ENCODE results near the gene ASB1. TPM values are rescaled to one million over a fixed set of nuclear protein-coding genes. Genes with fewer than 3 reads are reported as not detected.

ASB1 gene
- polyA plus RNA-seq, 1 of the 3 experiments (the other 2 are of a cell fraction) = 33.3 TPM

DNA sequence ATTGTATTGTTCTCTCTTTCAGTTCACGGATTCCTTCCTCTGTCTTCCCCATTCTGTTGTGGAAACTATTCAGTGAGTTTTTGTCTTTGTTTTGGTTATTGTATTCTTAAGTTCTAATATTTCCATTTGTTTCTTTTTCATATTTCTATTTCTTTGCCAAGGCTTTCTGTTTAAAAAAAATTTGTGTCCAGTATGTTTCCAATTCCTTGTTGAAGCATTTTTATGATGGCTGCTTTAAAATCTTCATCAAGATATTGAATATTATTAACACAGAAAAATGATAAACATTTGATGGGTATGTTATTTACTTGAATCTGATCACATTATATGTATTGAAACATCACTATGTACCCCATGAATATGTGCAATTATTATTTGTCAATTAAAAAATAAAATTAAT lies 42.4 kb downstream of the ASB1 start:
- ChIA-PET POLR2A (no interaction called here), CTCF (no interaction called here)
- Histone ChIP-seq H3K9me2 (no peaks in the 10 kb centered on the region), H2AFZ (ENCODE audit: low read depth) (no peak overlapping the region), H3K4me2 (no peak overlapping the region), H3K79me2 (ENCODE audit: insufficient read depth) (no peaks in the 10 kb centered on the region), H3K4me3 (ENCODE audit: low read depth in 2 of 2, low read length in 1 of 2) (no peak overlapping the region), H3K4me1 (ENCODE audit: control insufficient read depth in 1 of 2, insufficient read depth in 2 of 2, low read depth in 1 of 2, low read length in 1 of 2) (no peaks in the 10 kb centered on the region), H3F3A (replicated peaks; ENCODE audit: insufficient read depth) (no peaks in the 10 kb centered on the region), H3K9ac (no peak overlapping the region), H3K27ac (ENCODE audit: low read depth in 2 of 2, low read length in 1 of 2) (no peak overlapping the region), H3K36me3 (replicated peaks in 1 of 2; ENCODE audit: control insufficient read depth in 1 of 2, insufficient read depth in 2 of 2, low read length in 1 of 2) (peaks cover 0 to 4% of the 10 kb centered on the region in 2 experiments), H3K9me3 (no peaks in the 10 kb centered on the region; the same call in 1 of the 2 replicates), H3K27me3 (ENCODE audit: insufficient read depth) (no peaks in the 10 kb centered on the region), H4K20me1 (ENCODE audit: insufficient read depth) (no peaks in the 10 kb centered on the region)
- 14% methylated on average over 1 of the region's 1 CpG for WGBS (ENCODE audit: low lambda C conversion rate)
- TF ChIP-seq POLR2AphosphoS5 (IDR thresholded peaks at IDR 0.05; ENCODE audit: low read depth, low read length) (no peak), REST (IDR thresholded peaks at IDR 0.05; ENCODE audit: low read depth, low read length) (no peak), MXI1 (IDR thresholded peaks at IDR 0.05; ENCODE audit: low read depth, low read length) (no peak), EZH2phosphoT487 (IDR thresholded peaks at IDR 0.05; ENCODE audit: borderline replicate concordance, low read depth) (no peak), CHD2 (IDR thresholded peaks at IDR 0.05; ENCODE audit: low read length, partially characterized antibody) (no peak), USF1 (IDR thresholded peaks at IDR 0.05; ENCODE audit: borderline replicate concordance, low read depth) (no peak), ZBTB33 (IDR thresholded peaks at IDR 0.05; ENCODE audit: borderline replicate concordance, low read depth) (no peak), MEF2A (IDR thresholded peaks at IDR 0.05; ENCODE audit: borderline replicate concordance, low read depth) (no peak), NFIC (IDR thresholded peaks at IDR 0.05; ENCODE audit: borderline replicate concordance) (no peak), FOXJ3 (CRISPR knock-in tag; IDR thresholded peaks at IDR 0.05) (no peak)
- TF ChIP-seq, protein P1, sequence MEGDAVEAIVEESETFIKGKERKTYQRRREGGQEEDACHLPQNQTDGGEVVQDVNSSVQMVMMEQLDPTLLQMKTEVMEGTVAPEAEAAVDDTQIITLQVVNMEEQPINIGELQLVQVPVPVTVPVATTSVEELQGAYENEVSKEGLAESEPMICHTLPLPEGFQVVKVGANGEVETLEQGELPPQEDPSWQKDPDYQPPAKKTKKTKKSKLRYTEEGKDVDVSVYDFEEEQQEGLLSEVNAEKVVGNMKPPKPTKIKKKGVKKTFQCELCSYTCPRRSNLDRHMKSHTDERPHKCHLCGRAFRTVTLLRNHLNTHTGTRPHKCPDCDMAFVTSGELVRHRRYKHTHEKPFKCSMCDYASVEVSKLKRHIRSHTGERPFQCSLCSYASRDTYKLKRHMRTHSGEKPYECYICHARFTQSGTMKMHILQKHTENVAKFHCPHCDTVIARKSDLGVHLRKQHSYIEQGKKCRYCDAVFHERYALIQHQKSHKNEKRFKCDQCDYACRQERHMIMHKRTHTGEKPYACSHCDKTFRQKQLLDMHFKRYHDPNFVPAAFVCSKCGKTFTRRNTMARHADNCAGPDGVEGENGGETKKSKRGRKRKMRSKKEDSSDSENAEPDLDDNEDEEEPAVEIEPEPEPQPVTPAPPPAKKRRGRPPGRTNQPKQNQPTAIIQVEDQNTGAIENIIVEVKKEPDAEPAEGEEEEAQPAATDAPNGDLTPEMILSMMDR (IDR thresholded peaks at IDR 0.05) = no peak
- no peak for DNase-seq

Measured in SK-N-SH (cell line).